Measurements from ENCODE around the gene RHBDF1. TPM values are rescaled to one million over a fixed set of nuclear protein-coding genes. Genes with fewer than 3 reads are reported as not detected.

RHBDF1 gene
- total RNA-seq, 5 donors from 2014 or later (not counting 1 experiment from before 2014, with no cell fraction given) = 0.19 to 0.93 (median 0.53) TPM

GRCh38 chr16:117379-118365 is 45.2 kb upstream of the RHBDF1 start:
- 74% methylated on average over 11 of the region's 19 CpGs for WGBS (ENCODE audit: insufficient coverage)
- no peaks in the 10 kb centered on the region for H3K27me3 ChIP-seq (replicated peaks in 1 of 2; ENCODE audit: control insufficient read depth in 2 of 2, extremely low read depth in 1 of 2, insufficient read depth in 2 of 2, low read length in 1 of 2)
- peaks cover 0 to 12% of the 10 kb centered on the region in 2 experiments for H3K4me1 ChIP-seq (ENCODE audit: control insufficient read depth in 1 of 2, extremely low read depth in 1 of 2, insufficient read depth in 2 of 2, low read length in 2 of 2)
- ChIA-PET CTCF (interaction anchor here (0.5 to 1.5 kb wide), 6 partner anchors 11 to 244 kb away, joined by 3 to 6 read pairs (median 3); partner anchors contain the start of gene AXIN1 (in 1 of the 2)), POLR2A (interaction anchor here in 1 of 2 donors (0.5 kb wide), 1 partner anchor 9 kb away, joined by 7 read pairs; no protein-coding TSS in a partner anchor)
- H3K27ac ChIP-seq (ENCODE audit: low read length) = no peak overlapping the region
- Mint-ChIP-seq H3K4me1 (peaks cover 0 to 4% (median 0%) of the 10 kb centered on the region in 3 donors), H3K27me3 (no peaks in the 10 kb centered on the region), H3K27ac (peak overlapping the region in 1 of 2 donors; percentile 16), H3K9me3 (no peaks in the 10 kb centered on the region), H3K36me3 (peaks cover 16% of the 10 kb centered on the region), H3K4me3 (no peak overlapping the region)
- peak; percentile 62 to 80 (median 70) for ATAC-seq (replicated peaks in 1 of 4)
- H3K36me3 ChIP-seq (ENCODE audit: control insufficient read depth in 2 of 2, extremely low read depth in 1 of 2, insufficient read depth in 1 of 2, low read length in 1 of 2) = peaks cover 17 to 38% of the 10 kb centered on the region in 2 donors
- no peak overlapping the region for H3K4me3 ChIP-seq (ENCODE audit: control insufficient read depth in 1 of 2, extremely low read depth in 1 of 2, low read length in 1 of 2)
- DNase-seq = peak; percentile 24 to 80 (median 56)
- H3K9me3 ChIP-seq = no peaks in the 10 kb centered on the region

- H3K36me3 Mint-ChIP-seq = peaks cover 20% of the 10 kb centered on the region
Measured at GRCh38 chr16:116015-116414, 43.6 kb upstream of the RHBDF1 start.

GRCh38 chr16:114327-114726 is 41.9 kb upstream of the RHBDF1 start:
- Histone ChIP-seq H3K9me3 (no peaks in the 10 kb centered on the region), H3K4me3 (ENCODE audit: control insufficient read depth in 1 of 2, extremely low read depth in 1 of 2, low read length in 1 of 2) (no peak overlapping the region), H3K4me1 (ENCODE audit: control insufficient read depth in 1 of 2, extremely low read depth in 1 of 2, insufficient read depth in 2 of 2, low read length in 2 of 2) (peaks cover 0 to 8% of the 10 kb centered on the region in 2 experiments), H3K36me3 (ENCODE audit: control insufficient read depth in 2 of 2, extremely low read depth in 1 of 2, insufficient read depth in 1 of 2, low read length in 1 of 2) (peaks cover 16 to 52% of the 10 kb centered on the region in 2 donors), H3K27ac (ENCODE audit: low read length) (no peak overlapping the region), H3K27me3 (replicated peaks in 1 of 2; ENCODE audit: control insufficient read depth in 2 of 2, extremely low read depth in 1 of 2, insufficient read depth in 2 of 2, low read length in 1 of 2) (no peaks in the 10 kb centered on the region)
- H3K27ac Mint-ChIP-seq = no peak overlapping the region
- ChIA-PET POLR2A (no interaction called here), CTCF (no interaction called here)
- H3K4me3 Mint-ChIP-seq = no peak overlapping the region
- ATAC-seq (replicated peaks in 1 of 4) (no peak), DNase-seq (no peak)
- no peaks in the 10 kb centered on the region for H3K9me3 Mint-ChIP-seq
- no peaks in the 10 kb centered on the region for H3K27me3 Mint-ChIP-seq
- H3K36me3 Mint-ChIP-seq = peaks cover 28% of the 10 kb centered on the region
- WGBS (ENCODE audit: insufficient coverage) = no CpG with 5 or more reads among the region's 2 CpGs
- peaks cover 0 to 4% (median 0%) of the 10 kb centered on the region in 3 donors for H3K4me1 Mint-ChIP-seq

More at GRCh38 chr16:116015-116414, 43.6 kb upstream of the RHBDF1 start:
- no peak for ATAC-seq (replicated peaks in 1 of 4)
- no peak overlapping the region for H3K4me3 Mint-ChIP-seq
- H3K27ac Mint-ChIP-seq = no peak overlapping the region
- no peaks in the 10 kb centered on the region for H3K9me3 Mint-ChIP-seq
- peaks cover 0 to 4% (median 0%) of the 10 kb centered on the region in 3 donors for H3K4me1 Mint-ChIP-seq
- H3K9me3 ChIP-seq = no peaks in the 10 kb centered on the region
- peaks cover 0 to 10% of the 10 kb centered on the region in 2 experiments for H3K4me1 ChIP-seq (ENCODE audit: control insufficient read depth in 1 of 2, extremely low read depth in 1 of 2, insufficient read depth in 2 of 2, low read length in 2 of 2)
- peaks cover 13 to 46% of the 10 kb centered on the region in 2 donors for H3K36me3 ChIP-seq (ENCODE audit: control insufficient read depth in 2 of 2, extremely low read depth in 1 of 2, insufficient read depth in 1 of 2, low read length in 1 of 2)
- WGBS (ENCODE audit: insufficient coverage) = 60% methylated on average over 2 of the region's 7 CpGs
- no peaks in the 10 kb centered on the region for H3K27me3 Mint-ChIP-seq
- no peak overlapping the region for H3K27ac ChIP-seq (ENCODE audit: low read length)
- POLR2A ChIA-PET = no interaction called here
- CTCF ChIA-PET = no interaction called here
- no peak for DNase-seq
- H3K4me3 ChIP-seq (ENCODE audit: control insufficient read depth in 1 of 2, extremely low read depth in 1 of 2, low read length in 1 of 2) = no peak overlapping the region
- no peaks in the 10 kb centered on the region for H3K27me3 ChIP-seq (replicated peaks in 1 of 2; ENCODE audit: control insufficient read depth in 2 of 2, extremely low read depth in 1 of 2, insufficient read depth in 2 of 2, low read length in 1 of 2)

DNA sequence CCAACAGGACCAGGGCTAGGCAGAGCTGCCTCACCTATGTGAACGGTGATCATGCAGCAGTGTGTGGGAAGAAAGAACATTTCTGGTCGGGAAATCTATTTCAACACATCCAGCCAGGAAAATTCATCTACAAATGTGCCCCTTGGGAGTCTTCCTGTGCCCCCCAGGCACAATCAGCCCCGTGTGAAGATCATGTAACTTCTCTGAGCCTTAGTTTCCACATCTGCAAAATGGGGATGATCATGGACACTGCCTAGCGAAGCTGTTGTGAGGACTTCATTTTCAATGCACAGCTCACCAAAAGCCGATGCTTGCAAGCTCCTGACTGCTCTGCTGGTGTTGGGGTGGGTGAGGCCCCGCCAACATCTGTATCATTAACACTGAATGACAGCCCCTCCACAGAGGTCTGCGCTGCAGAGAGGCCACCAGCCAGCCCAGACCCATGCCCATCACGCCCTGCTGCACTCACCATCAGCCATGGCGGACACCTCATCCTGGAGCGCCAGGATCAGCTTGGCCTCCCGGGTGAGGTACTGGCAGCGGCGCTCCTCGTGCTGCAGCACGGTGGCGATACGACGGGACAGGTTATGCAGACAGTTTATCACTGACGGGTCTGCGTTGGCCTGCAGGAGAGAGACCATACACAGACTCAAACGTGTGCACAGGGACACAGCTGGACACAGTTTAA is 39.9 kb upstream of the RHBDF1 start:
- CTCF ChIA-PET = interaction anchor here in 1 of 2 donors (0.5 kb wide), 1 partner anchor 24 kb away, joined by 3 read pairs; no protein-coding TSS in a partner anchor

GRCh38 chr16:106623-107324 is 34.3 kb upstream of the RHBDF1 start:
- Mint-ChIP-seq H3K4me1 (peaks cover 0 to 4% (median 0%) of the 10 kb centered on the region in 3 donors), H3K27ac (no peak overlapping the region), H3K4me3 (no peak overlapping the region), H3K9me3 (no peaks in the 10 kb centered on the region), H3K36me3 (peaks cover 26% of the 10 kb centered on the region), H3K27me3 (no peaks in the 10 kb centered on the region)
- 41% methylated on average over 5 of the region's 6 CpGs for WGBS (ENCODE audit: insufficient coverage)
- no peaks in the 10 kb centered on the region for H3K27me3 ChIP-seq (replicated peaks in 1 of 2; ENCODE audit: control insufficient read depth in 2 of 2, extremely low read depth in 1 of 2, insufficient read depth in 2 of 2, low read length in 1 of 2)
- POLR2A ChIA-PET = interaction anchor here in 1 of 2 donors (0.6 kb wide), 1 partner anchor 1921 kb away, joined by 5 read pairs; no protein-coding TSS in a partner anchor
- H3K27ac ChIP-seq (ENCODE audit: low read length) = no peak overlapping the region
- ATAC-seq (replicated peaks in 1 of 4) (peak; percentile 68 to 85 (median 80)), DNase-seq (peak in 34 of 35 experiments; percentile 20 to 83 (median 42))
- no peaks in the 10 kb centered on the region for H3K9me3 ChIP-seq
- CTCF ChIA-PET = interaction anchor here (0.6 to 1.5 kb wide), 13 partner anchors 10 to 318 kb away, joined by 3 to 18 read pairs (median 4); partner anchors contain the start of genes POLR3K (in 1 of the 2), RAB11FIP3 (in 1 of the 2) and SNRNP25 (in 1 of the 2)
- no peak overlapping the region for H3K4me3 ChIP-seq (ENCODE audit: control insufficient read depth in 1 of 2, extremely low read depth in 1 of 2, low read length in 1 of 2)
- H3K36me3 ChIP-seq (ENCODE audit: control insufficient read depth in 2 of 2, extremely low read depth in 1 of 2, insufficient read depth in 1 of 2, low read length in 1 of 2) = peaks cover 9 to 37% of the 10 kb centered on the region in 2 donors
- peaks cover 0 to 3% of the 10 kb centered on the region in 2 experiments for H3K4me1 ChIP-seq (ENCODE audit: control insufficient read depth in 1 of 2, extremely low read depth in 1 of 2, insufficient read depth in 2 of 2, low read length in 2 of 2)

More for the DNA sequence above, 39.9 kb upstream of the RHBDF1 start:
- no peak overlapping the region for H3K4me3 Mint-ChIP-seq
- Histone ChIP-seq H3K4me3 (ENCODE audit: control insufficient read depth in 1 of 2, extremely low read depth in 1 of 2, low read length in 1 of 2) (no peak overlapping the region), H3K27me3 (replicated peaks in 1 of 2; ENCODE audit: control insufficient read depth in 2 of 2, extremely low read depth in 1 of 2, insufficient read depth in 2 of 2, low read length in 1 of 2) (no peaks in the 10 kb centered on the region), H3K27ac (ENCODE audit: low read length) (no peak overlapping the region), H3K9me3 (no peaks in the 10 kb centered on the region), H3K4me1 (ENCODE audit: control insufficient read depth in 1 of 2, extremely low read depth in 1 of 2, insufficient read depth in 2 of 2, low read length in 2 of 2) (no peaks in the 10 kb centered on the region), H3K36me3 (ENCODE audit: control insufficient read depth in 2 of 2, extremely low read depth in 1 of 2, insufficient read depth in 1 of 2, low read length in 1 of 2) (peaks cover 19 to 61% of the 10 kb centered on the region in 2 donors)
- H3K27ac Mint-ChIP-seq = no peak overlapping the region
- H3K4me1 Mint-ChIP-seq = no peaks in the 10 kb centered on the region
- POLR2A ChIA-PET = interaction anchor here in 1 of 2 donors (0.6 kb wide), 1 partner anchor 222 kb away, joined by 3 read pairs; no protein-coding TSS in a partner anchor
- WGBS (ENCODE audit: insufficient coverage) = 96% methylated on average over 17 of the region's 21 CpGs
- ATAC-seq (replicated peaks in 1 of 4) (no peak), DNase-seq (no peak)
- H3K27me3 Mint-ChIP-seq = no peaks in the 10 kb centered on the region
- no peaks in the 10 kb centered on the region for H3K9me3 Mint-ChIP-seq
- peaks cover 37% of the 10 kb centered on the region for H3K36me3 Mint-ChIP-seq

Measured in T-cell (primary cell).